HG02678 (cell line): ENCODE data around the gene PTAFR.
A peak's percentile ranks its signal among the peaks of the same experiment; 100 is the strongest.
"Not testable (repeated sequence)": the region's sequence is repeated elsewhere in the genome, so short reads cannot be mapped to it uniquely, and the experiment has no call there.

Experiments used
- ATAC-seq: cut with Tn5 transposase; IDR thresholded peaks from one replicate; pipeline ENCODE4 v1.9.1; 2021; ENCODE audit warnings: mild to moderate bottlenecking, moderate library complexity; ENCODE audit not compliant: unreplicated experiment

PTAFR gene

GRCh38 chr1:28145728-28146127 lies 30.8 kb downstream of the PTAFR start:
- no peak for ATAC-seq

GRCh38 chr1:28144203-28145135 lies 32.0 kb downstream of the PTAFR start:
- peak; percentile 76 for ATAC-seq

GRCh38 chr1:28143496-28144202 lies 32.8 kb downstream of the PTAFR start:
- no peak for ATAC-seq

GRCh38 chr1:28141685-28142084 lies 34.8 kb downstream of the PTAFR start:
- ATAC-seq: no peak

- ATAC-seq: not testable (repeated sequence)
Measured at GRCh38 chr1:28139866-28140265, 36.6 kb downstream of the PTAFR start.

GRCh38 chr1:28139025-28139712 lies 37.3 kb downstream of the PTAFR start:
- ATAC-seq: no peak

- no peak for ATAC-seq
Measured at GRCh38 chr1:28136922-28137613, 39.4 kb downstream of the PTAFR start.

- ATAC-seq: no peak
Measured at GRCh38 chr1:28136169-28136921, 40.1 kb downstream of the PTAFR start.

GRCh38 chr1:28135371-28136168 lies 40.9 kb downstream of the PTAFR start:
- no peak for ATAC-seq

- no peak for ATAC-seq
Measured at GRCh38 chr1:28134651-28135207, 41.8 kb downstream of the PTAFR start.

GRCh38 chr1:28132171-28133167 lies 44.0 kb downstream of the PTAFR start:
- ATAC-seq: no peak

- no peak for ATAC-seq
Measured at GRCh38 chr1:28130901-28131300, 45.6 kb downstream of the PTAFR start.

- no peak for ATAC-seq
Measured at GRCh38 chr1:28129150-28129549, 47.3 kb downstream of the PTAFR start.

GRCh38 chr1:28127617-28128257 lies 48.8 kb downstream of the PTAFR start:
- peak; percentile 70 for ATAC-seq

GRCh38 chr1:28126783-28127490 lies 49.6 kb downstream of the PTAFR start:
- ATAC-seq: no peak

GRCh38 chr1:28126212-28126611 lies 50.3 kb downstream of the PTAFR start:
- no peak for ATAC-seq
